ENCODE results near the gene TSPAN18.

TSPAN18 gene

DNA sequence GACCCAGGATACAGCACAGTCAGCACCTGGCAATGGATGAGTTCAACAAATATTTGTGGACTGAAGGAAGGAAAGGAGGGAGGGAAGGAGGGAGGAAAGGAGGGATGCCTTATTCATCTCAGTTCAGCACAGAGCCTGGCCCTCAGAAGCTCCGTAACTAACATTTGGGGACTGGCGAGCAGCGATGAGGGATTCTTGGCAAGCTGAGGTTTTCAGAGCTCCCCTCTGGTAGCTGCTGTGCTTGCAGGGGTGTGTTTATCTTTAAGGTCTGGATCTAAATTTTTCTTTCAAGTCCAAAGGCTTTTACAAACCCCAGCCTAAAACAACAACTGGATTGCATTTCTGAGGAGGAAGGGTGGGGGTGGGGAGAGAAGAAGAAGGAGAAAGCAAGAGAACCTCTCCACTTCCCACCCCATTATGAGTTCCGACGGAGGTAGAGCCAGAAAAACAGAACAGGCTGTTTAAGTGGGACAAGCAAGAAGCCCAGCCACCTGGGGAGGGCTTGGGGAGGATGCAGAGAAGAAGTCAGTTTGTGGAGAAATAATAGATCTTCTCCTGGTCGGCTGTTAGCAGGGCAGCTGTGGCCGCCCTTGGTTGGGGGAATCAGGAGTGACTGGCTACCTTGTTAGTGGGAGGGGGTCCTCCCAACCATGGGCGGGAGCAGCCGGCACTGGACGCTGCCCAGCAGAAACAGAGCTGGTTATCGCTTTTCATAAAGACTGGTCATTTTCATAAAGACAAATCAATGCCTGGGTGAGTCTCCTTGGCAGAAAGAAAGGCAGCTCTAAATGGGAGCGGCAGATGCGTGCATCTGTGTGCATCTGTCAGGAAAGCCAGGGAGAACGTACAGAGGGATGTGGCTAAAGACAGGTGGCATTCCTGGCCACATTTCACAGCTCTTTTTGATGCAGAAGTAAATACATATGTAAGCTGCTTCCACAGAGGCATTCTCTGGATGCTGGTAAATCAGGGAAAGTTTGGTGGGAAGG is 78.0 kb downstream of the TSPAN18 start:
- DNase-seq = no peak

DNA sequence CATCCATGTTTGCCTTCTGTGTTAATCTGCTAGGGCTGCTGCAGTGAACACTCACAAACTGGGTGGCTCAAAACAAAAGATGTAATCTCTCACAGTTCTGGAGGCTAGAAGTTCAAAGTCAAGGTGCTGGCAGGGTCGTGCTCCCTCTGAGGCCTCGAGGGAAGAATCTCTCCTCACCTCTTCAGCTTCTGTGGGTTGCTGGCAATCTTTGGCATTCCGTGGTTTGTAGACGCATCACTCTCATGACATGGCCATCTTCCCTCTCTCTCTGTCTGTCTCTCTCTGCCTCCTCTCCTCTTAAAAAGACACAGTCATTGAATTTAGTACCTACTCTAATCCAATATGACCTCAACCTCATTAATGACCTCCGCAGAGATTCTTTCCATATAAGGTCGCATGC is 78.8 kb downstream of the TSPAN18 start:
- no peak for DNase-seq

DNA sequence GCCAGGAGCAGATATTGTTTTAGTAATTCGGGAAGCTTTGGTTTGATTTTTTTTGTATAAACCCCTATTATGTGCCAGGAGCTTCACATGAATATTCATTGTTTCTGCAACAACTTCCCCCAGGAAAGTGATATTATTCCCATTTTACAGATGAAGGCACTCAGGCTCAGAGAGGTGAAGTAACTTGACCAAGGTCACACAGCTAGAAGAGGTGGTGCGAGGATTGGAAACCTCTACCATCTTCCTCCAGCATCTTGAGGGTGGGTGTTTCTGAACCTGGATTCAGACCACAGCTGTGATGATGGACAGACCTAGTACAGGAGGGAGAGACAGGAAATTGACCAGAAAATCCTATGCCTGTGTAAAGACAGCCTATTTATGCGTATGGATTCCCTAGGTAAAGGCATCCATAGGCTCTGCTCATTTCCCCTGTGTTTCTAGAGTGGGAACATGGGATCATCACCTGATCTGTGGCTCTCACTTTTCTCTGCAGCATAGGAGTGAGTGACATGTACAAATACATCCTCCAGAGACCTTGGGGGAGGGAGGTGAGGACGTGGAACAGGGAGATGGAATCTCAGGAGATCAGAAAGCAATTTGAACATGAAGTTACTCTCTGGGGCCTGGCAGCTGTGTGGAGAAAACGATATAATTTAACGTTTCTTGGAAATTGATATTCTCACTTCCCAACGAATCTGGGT is 81.4 kb downstream of the TSPAN18 start:
- no peak for DNase-seq

GRCh38 chr11:44809283-44809682 is 82.5 kb downstream of the TSPAN18 start:
- DNase-seq = no peak

DNA sequence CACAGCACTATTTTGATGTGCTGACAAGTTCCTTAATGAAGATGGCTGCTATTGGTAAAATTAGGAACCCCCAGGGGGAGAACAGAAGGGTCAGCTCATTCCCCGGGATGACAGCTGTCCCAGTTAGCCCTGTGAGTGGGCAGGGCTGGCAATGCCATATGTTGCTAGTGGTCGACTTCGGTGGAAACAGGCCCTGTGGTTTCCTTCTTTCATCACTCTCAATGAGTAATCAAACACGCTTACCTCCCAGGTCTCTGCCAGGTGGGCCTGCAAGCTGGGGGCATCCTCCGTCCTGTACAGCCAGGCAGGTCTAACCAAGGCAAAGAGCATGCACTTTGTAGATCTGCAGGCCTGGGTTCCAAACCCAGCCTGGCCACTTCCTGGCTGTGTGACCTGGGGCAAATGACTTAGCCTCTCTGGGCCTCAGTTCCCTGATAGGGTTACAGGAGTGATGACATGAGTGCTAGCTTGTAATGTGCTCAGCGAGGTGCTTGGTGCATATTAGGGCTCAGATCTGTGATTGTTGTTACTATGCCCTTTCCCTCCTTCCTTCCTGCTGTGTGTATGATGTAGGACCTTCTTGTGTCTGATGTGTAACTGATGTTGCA is 85.2 kb downstream of the TSPAN18 start:
- DNase-seq = no peak

- DNase-seq = no peak
These were observed 86.2 kb downstream of the TSPAN18 start for GRCh38 chr11:44812971-44813370.

- no peak for DNase-seq
These were observed 86.6 kb downstream of the TSPAN18 start for GRCh38 chr11:44813401-44813800.

GRCh38 chr11:44814881-44815592 is 88.3 kb downstream of the TSPAN18 start:
- peak; percentile 15 for DNase-seq

- no peak for DNase-seq
These were observed 89.2 kb downstream of the TSPAN18 start for GRCh38 chr11:44815917-44816456.

GRCh38 chr11:44816761-44817160 is 90.0 kb downstream of the TSPAN18 start:
- no peak for DNase-seq

GRCh38 chr11:44817207-44817949 is 90.6 kb downstream of the TSPAN18 start:
- no peak for DNase-seq

DNA sequence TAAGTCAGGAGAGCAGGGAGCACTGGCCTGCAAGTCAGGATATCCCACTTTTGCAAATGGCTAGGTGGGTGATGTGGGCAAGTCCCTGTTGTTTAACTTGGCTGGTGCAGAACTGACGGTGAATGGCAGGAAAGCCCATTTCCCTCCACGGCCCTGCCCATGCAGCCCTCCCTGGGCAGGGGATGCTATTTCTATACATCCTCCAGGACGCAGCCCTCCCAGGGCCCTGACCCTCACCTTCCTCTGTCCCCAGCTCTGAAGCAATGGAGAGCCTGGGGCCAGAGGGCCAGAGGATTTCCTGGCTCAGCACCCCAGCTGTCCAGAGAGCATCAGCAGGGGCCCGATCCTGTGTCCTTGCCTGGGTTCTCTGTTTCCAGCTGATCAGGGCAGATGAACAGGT is 91.3 kb downstream of the TSPAN18 start:
- no peak for DNase-seq

GRCh38 chr11:44819346-44819745 is 92.6 kb downstream of the TSPAN18 start:
- no peak for DNase-seq

DNA sequence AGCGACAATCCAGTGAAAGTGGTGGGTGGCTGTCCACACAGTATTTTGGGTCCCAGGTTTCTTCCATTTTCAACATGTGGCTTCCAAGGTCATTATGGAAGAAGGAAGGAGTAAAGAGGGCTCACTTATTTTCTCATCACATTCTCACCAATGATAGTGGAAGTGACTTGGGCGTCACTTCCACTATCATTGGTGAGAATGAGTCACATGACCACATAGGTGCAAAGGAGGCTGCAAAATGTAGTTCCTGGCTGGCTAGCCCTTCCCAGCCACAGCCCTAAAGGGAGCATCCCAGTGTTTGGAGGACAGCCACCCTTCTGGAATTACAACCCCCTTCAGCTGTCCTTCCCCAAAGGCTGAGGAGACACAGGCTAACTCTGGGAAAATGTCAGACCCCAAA is 95.6 kb downstream of the TSPAN18 start:
- no peak for DNase-seq

- no peak for DNase-seq
These were observed 96.2 kb downstream of the TSPAN18 start for GRCh38 chr11:44823006-44823405.

GRCh38 chr11:44823868-44824267 is 97.1 kb downstream of the TSPAN18 start:
- DNase-seq = no peak

GRCh38 chr11:44824300-44824704 is 97.5 kb downstream of the TSPAN18 start:
- no peak for DNase-seq

- no peak for DNase-seq
These were observed 98.5 kb downstream of the TSPAN18 start for GRCh38 chr11:44825058-44825785.

- DNase-seq = no peak
These were observed 100.3 kb downstream of the TSPAN18 start for GRCh38 chr11:44826922-44827643.

DNA sequence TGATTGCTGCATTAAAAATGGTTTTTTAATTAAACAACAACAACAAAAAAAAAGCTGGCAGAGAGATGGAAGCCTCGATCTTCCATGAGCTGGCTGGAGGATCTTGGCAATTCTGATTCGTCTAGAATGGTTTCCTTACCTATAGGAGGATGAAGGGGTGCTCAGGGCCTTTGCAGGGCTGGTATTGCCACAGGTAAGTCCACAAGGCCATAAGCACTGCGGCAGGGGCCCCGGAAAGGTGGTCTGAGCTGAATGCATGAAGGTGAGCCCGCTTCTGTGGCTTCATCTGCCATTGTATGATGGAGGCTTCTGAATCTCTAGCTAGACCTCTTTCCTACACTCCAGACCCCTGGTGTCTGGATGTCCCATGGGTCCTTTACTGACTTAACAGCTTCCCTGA is 101.5 kb downstream of the TSPAN18 start:
- no peak for DNase-seq

- DNase-seq = no peak
These were observed 103.1 kb downstream of the TSPAN18 start for GRCh38 chr11:44829838-44830237.

Measured in SIG-M5 (cell line).